Measurements from ENCODE around the gene PLA2G4D. TPM values are rescaled to one million over a fixed set of nuclear protein-coding genes. Genes with fewer than 3 reads are reported as not detected.

PLA2G4D gene
- total RNA-seq, 1 experiment from 2014 or later, result not detected

DNA sequence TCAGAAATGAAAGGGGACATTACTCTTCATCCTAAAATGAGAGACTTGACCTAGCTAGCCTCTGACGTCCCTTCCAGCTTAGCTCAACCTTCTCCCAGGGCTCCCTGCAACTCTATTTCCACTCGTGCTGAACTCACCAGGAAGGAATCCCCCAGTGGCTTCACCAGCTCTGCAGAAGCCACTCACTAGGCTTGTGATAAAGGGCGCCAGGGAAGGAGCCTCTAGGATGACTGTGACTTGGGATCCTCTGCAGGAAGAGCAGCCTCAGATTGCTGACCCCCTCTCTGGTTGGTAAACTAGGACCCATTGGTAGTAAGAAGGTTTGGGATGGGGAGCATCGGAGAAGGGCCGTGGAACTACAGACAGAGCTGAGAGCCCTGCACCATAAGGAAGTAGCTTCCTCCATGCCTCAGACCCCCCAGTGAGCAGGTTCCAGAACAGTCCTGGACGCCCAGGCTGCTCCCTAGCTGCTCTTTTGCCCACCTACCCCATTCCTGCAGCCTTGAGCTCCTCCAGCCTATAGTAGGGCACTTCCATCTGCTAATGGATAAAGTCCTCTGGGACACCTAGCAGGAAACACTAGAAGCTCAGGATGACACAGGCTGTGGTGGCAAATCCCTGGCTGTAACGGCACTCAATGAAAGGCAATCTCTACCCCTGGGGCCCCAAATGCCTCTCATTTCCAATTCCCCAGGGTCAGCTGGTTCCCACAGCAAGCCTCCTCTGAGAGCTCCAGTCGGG, 36.1 kb upstream of the PLA2G4D start:
- Mint-ChIP-seq H3K9me3 (ENCODE audit: low read depth, unreplicated experiment) (no peaks in the 10 kb centered on the region), H3K4me3 (ENCODE audit: low read depth, unreplicated experiment) (no peak overlapping the region), H3K27me3 (ENCODE audit: unreplicated experiment) (peaks cover 22% of the 10 kb centered on the region), H3K4me1 (ENCODE audit: low read depth, unreplicated experiment) (no peaks in the 10 kb centered on the region), H3K27ac (ENCODE audit: unreplicated experiment) (no peak overlapping the region), H3K36me3 (ENCODE audit: insufficient read depth, unreplicated experiment) (no peaks in the 10 kb centered on the region)
- TF ChIP-seq CTCF (IDR thresholded peaks at IDR 0.05; ENCODE audit: unreplicated experiment), result no peak
- intact Hi-C loops (cut with micrococcal nuclease; ENCODE audit: unreplicated experiment), result no loop called here
- no peak for DNase-seq
- CTCF ChIA-PET, result no interaction called here
- BruUV-seq (replicated peaks), result no TSS peak

DNA sequence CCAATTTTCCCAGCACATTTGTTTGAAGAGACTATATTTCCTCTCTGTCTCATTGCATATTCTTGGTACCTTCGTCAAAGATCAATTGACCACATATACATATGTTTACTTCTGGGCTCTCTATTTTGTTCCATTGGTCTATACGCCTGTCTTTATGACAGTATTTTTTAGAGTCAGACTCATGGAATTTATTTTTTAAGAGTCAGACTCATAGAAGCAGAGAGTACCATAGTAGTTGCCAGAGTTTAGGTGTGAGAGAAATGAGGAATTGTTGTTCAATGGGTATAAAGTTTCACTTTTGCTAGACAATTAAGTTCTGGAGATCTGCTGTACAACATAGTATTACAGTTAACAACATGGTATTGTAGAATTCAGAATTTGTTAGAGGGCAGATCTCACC, 35.0 kb upstream of the PLA2G4D start:
- Mint-ChIP-seq H3K9me3 (ENCODE audit: low read depth, unreplicated experiment) (no peaks in the 10 kb centered on the region), H3K4me3 (ENCODE audit: low read depth, unreplicated experiment) (no peak overlapping the region), H3K36me3 (ENCODE audit: insufficient read depth, unreplicated experiment) (no peaks in the 10 kb centered on the region), H3K27ac (ENCODE audit: unreplicated experiment) (no peak overlapping the region), H3K4me1 (ENCODE audit: low read depth, unreplicated experiment) (no peaks in the 10 kb centered on the region), H3K27me3 (ENCODE audit: unreplicated experiment) (peaks cover 22% of the 10 kb centered on the region)
- TF ChIP-seq CTCF (IDR thresholded peaks at IDR 0.05; ENCODE audit: unreplicated experiment), result no peak
- intact Hi-C loops (cut with micrococcal nuclease; ENCODE audit: unreplicated experiment), result no loop called here
- no peak for DNase-seq
- BruUV-seq (replicated peaks), result no TSS peak
- CTCF ChIA-PET, result no interaction called here

- CTCF ChIA-PET, result no interaction called here
- peaks cover 22% of the 10 kb centered on the region for H3K27me3 Mint-ChIP-seq (ENCODE audit: unreplicated experiment)
These were observed 34.1 kb upstream of the PLA2G4D start for GRCh38 chr15:42128476-42128875.

GRCh38 chr15:42123546-42123945, 29.2 kb upstream of the PLA2G4D start:
- H3K4me1 Mint-ChIP-seq (ENCODE audit: low read depth, unreplicated experiment), result no peaks in the 10 kb centered on the region
- peaks cover 29% of the 10 kb centered on the region for H3K27me3 Mint-ChIP-seq (ENCODE audit: unreplicated experiment)
- intact Hi-C loops (cut with micrococcal nuclease; ENCODE audit: unreplicated experiment), result no loop called here
- CTCF ChIA-PET, result no interaction called here
- H3K27ac Mint-ChIP-seq (ENCODE audit: unreplicated experiment), result no peak overlapping the region
- DNase-seq, result no peak
- TF ChIP-seq CTCF (IDR thresholded peaks at IDR 0.05; ENCODE audit: unreplicated experiment), result no peak
- H3K4me3 Mint-ChIP-seq (ENCODE audit: low read depth, unreplicated experiment), result no peak overlapping the region
- no TSS peak for BruUV-seq (replicated peaks)
- H3K36me3 Mint-ChIP-seq (ENCODE audit: insufficient read depth, unreplicated experiment), result no peaks in the 10 kb centered on the region
- no peaks in the 10 kb centered on the region for H3K9me3 Mint-ChIP-seq (ENCODE audit: low read depth, unreplicated experiment)

More at GRCh38 chr15:42128476-42128875, 34.1 kb upstream of the PLA2G4D start:
- DNase-seq, result no peak
- no peaks in the 10 kb centered on the region for H3K9me3 Mint-ChIP-seq (ENCODE audit: low read depth, unreplicated experiment)
- no peaks in the 10 kb centered on the region for H3K4me1 Mint-ChIP-seq (ENCODE audit: low read depth, unreplicated experiment)
- H3K27ac Mint-ChIP-seq (ENCODE audit: unreplicated experiment), result no peak overlapping the region
- H3K36me3 Mint-ChIP-seq (ENCODE audit: insufficient read depth, unreplicated experiment), result no peaks in the 10 kb centered on the region
- H3K4me3 Mint-ChIP-seq (ENCODE audit: low read depth, unreplicated experiment), result no peak overlapping the region
- intact Hi-C loops (cut with micrococcal nuclease; ENCODE audit: unreplicated experiment), result no loop called here
- no TSS peak for BruUV-seq (replicated peaks)
- no peak for TF ChIP-seq CTCF (IDR thresholded peaks at IDR 0.05; ENCODE audit: unreplicated experiment)
